CD14-positive monocyte (primary cell): ENCODE results near the gene SLC34A2. TPM values are rescaled to one million over a fixed set of nuclear protein-coding genes. Genes with fewer than 3 reads are reported as not detected.

Source experiments
- DNase-seq, 3 donors: peaks; one replicate each; pipeline ENCODE4 v3.0.0-alpha.2; 2011 to 2022
- H2AFZ ChIP-seq: 2 replicates; pipeline ENCODE4 v1.6.0; 2012; ENCODE audit warnings: mild to moderate bottlenecking, low read depth, low read length, inconsistent platforms; ENCODE audit not compliant: insufficient read depth, poor library complexity, severe bottlenecking
- H3K27ac ChIP-seq, 2 donors: 1 replicate in 1 of 2; 2 replicates in 1 of 2; pipeline ENCODE4 v1.5.1; 2012 to 2013; ENCODE audit warnings: low read length in 2 of 2, control low read depth in 1 of 2, inconsistent platforms in 1 of 2, low read depth in 1 of 2, mild to moderate bottlenecking in 1 of 2
- H3K27me3 ChIP-seq, 2 donors: one replicate each; pipeline versions ENCODE4 v1.6.0 to v1.6.1; 2011 to 2013; ENCODE audit warnings: low read length in 2 of 2; ENCODE audit not compliant: control insufficient read depth in 2 of 2, insufficient read depth in 2 of 2
- H3K36me3 ChIP-seq, 2 donors: replicated peaks in 1 of 2; 1 replicate in 1 of 2; 2 replicates in 1 of 2; pipeline versions ENCODE4 v1.5.1 to v1.6.1; 2012 to 2013; ENCODE audit warnings: low read length in 2 of 2, control low read depth in 1 of 2, inconsistent platforms in 1 of 2, mild to moderate bottlenecking in 1 of 2; ENCODE audit not compliant: insufficient read depth in 2 of 2, control insufficient read depth in 1 of 2
- H3K4me1 ChIP-seq, 2 donors: 1 replicate in 1 of 2; 2 replicates in 1 of 2; pipeline versions ENCODE4 v1.5.1 to v1.6.1; 2012 to 2013; ENCODE audit warnings: low read length in 2 of 2, control low read depth in 1 of 2, inconsistent platforms in 1 of 2, mild to moderate bottlenecking in 1 of 2, moderate library complexity in 1 of 2; ENCODE audit not compliant: insufficient read depth in 2 of 2, control insufficient read depth in 1 of 2
- H3K4me2 ChIP-seq: replicated peaks from 2 replicates; pipeline ENCODE3; 2012; ENCODE audit warnings: low read length, moderate library complexity, mild to moderate bottlenecking; ENCODE audit not compliant: poor library complexity, severe bottlenecking; ENCODE audit errors: extremely low read depth
- H3K4me3 ChIP-seq, 3 experiments: fragments of 200-600 bp in 1 of 3; sonication (generic) in 1 of 3; replicated peaks in 1 of 3; 1 replicate in 2 of 3; 2 replicates in 1 of 3; pipeline ENCODE4 v1.5.1; 2011 to 2013; ENCODE audit warnings: low read length in 3 of 3, mild to moderate bottlenecking in 3 of 3, control low read depth in 2 of 3, low read depth in 2 of 3, inconsistent platforms in 1 of 3, moderate library complexity in 1 of 3
- H3K79me2 ChIP-seq: 2 replicates; pipeline ENCODE4 v1.6.0; 2012; ENCODE audit warnings: mild to moderate bottlenecking, control low read depth, inconsistent platforms, low read length, moderate library complexity; ENCODE audit not compliant: insufficient read depth
- H3K9ac ChIP-seq: 2 replicates; pipeline ENCODE4 v1.6.0; 2017; ENCODE audit warnings: low read length, mild to moderate bottlenecking; ENCODE audit not compliant: insufficient read depth, poor library complexity, severe bottlenecking
- H3K9me3 ChIP-seq, 2 donors: replicated peaks in 1 of 2; 1 replicate in 1 of 2; 2 replicates in 1 of 2; pipeline versions ENCODE4 v1.5.1 to v1.6.1; 2012 to 2013; ENCODE audit warnings: low read length in 2 of 2, control low read depth in 1 of 2; ENCODE audit not compliant: control insufficient read depth in 1 of 2, insufficient read depth in 1 of 2
- H4K20me1 ChIP-seq: 2 replicates; pipeline ENCODE4 v1.6.0; 2012; ENCODE audit warnings: mild to moderate bottlenecking, low read length, control low read depth, moderate library complexity; ENCODE audit not compliant: insufficient read depth
- H3K27ac Mint-ChIP-seq, 7 donors: one replicate each; pipeline ENCODE4 v1.8.0; 2020; ENCODE audit warnings: mild to moderate bottlenecking in 7 of 7, mixed read lengths in 7 of 7, moderate library complexity in 6 of 7, inconsistent platforms in 2 of 7
- H3K27me3 Mint-ChIP-seq, 3 donors: one replicate each; pipeline ENCODE4 v1.8.0; 2021 to 2022; ENCODE audit warnings: low read depth in 3 of 3, mild to moderate bottlenecking in 3 of 3, mixed read lengths in 3 of 3, moderate library complexity in 3 of 3, inconsistent platforms in 1 of 3
- H3K36me3 Mint-ChIP-seq, 2 donors: one replicate each; pipeline ENCODE4 v1.8.0; 2020; ENCODE audit warnings: mixed read lengths in 2 of 2, inconsistent platforms in 1 of 2, mild to moderate bottlenecking in 1 of 2
- H3K4me1 Mint-ChIP-seq: one replicate; pipeline ENCODE4 v1.8.0; 2020; ENCODE audit warnings: mild to moderate bottlenecking, mixed read lengths
- H3K4me3 Mint-ChIP-seq, 2 donors: one replicate each; pipeline ENCODE4 v1.8.0; 2020; ENCODE audit warnings: mild to moderate bottlenecking in 2 of 2, mixed read lengths in 2 of 2, moderate library complexity in 1 of 2
- H3K9me3 Mint-ChIP-seq, 7 donors: one replicate each; pipeline ENCODE4 v1.8.0; 2020 to 2022; ENCODE audit warnings: mixed read lengths in 7 of 7, mild to moderate bottlenecking in 6 of 7, moderate library complexity in 6 of 7, inconsistent platforms in 2 of 7
- WGBS: methylation state at CpG from one replicate; pipeline ENCODE4 v1.1.5; 2013; ENCODE audit warnings: missing lambda C conversion rate; ENCODE audit not compliant: insufficient coverage; 5-methylcytosine and 5-hydroxymethylcytosine counted together
- intact Hi-C, 2 donors: fragments of 100-400 bp; cut with micrococcal nuclease; formaldehyde crosslinking; loops; one replicate each; pipeline versions ENCODE4 v1.15.0 to v1.15.1; 2023
- polyA plus RNA-seq, 3 donors: library from polyadenylated mRNA; depleted of rRNA in 1 of 3; unstranded in 2 of 3; stranded (reverse) in 1 of 3; fragments of 300-500 nt in 2 of 3; fragments of >200 nt in 1 of 3; fragmentation: Illumina TruSeq in 2 of 3; gene quantifications; 1 replicate in 2 of 3; 2 replicates in 1 of 3; pipeline ENCODE4 v1.2.3, GENCODE V29; 2012 to 2021
- TF ChIP-seq, protein P1 (sequence below): fragments of 200-600 bp; IDR thresholded peaks from one replicate; pipeline ENCODE4 v1.8.0; 2022; ENCODE audit warnings: antibody characterized with exemption, mild to moderate bottlenecking

Gene SLC34A2
- polyA plus RNA-seq, 3 donors = not detected

- TF ChIP-seq, protein P1, sequence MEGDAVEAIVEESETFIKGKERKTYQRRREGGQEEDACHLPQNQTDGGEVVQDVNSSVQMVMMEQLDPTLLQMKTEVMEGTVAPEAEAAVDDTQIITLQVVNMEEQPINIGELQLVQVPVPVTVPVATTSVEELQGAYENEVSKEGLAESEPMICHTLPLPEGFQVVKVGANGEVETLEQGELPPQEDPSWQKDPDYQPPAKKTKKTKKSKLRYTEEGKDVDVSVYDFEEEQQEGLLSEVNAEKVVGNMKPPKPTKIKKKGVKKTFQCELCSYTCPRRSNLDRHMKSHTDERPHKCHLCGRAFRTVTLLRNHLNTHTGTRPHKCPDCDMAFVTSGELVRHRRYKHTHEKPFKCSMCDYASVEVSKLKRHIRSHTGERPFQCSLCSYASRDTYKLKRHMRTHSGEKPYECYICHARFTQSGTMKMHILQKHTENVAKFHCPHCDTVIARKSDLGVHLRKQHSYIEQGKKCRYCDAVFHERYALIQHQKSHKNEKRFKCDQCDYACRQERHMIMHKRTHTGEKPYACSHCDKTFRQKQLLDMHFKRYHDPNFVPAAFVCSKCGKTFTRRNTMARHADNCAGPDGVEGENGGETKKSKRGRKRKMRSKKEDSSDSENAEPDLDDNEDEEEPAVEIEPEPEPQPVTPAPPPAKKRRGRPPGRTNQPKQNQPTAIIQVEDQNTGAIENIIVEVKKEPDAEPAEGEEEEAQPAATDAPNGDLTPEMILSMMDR = no peak
- H3K4me3 ChIP-seq = no peak overlapping the region
- H2AFZ ChIP-seq = no peak overlapping the region
- no peaks in the 10 kb centered on the region for H3K79me2 ChIP-seq
- H4K20me1 ChIP-seq = no peaks in the 10 kb centered on the region
- no peak overlapping the region for H3K27ac Mint-ChIP-seq
- H3K4me3 Mint-ChIP-seq = no peak overlapping the region
- H3K4me1 ChIP-seq = no peaks in the 10 kb centered on the region
- no peak for DNase-seq
- H3K9ac ChIP-seq = no peak overlapping the region
- H3K27ac ChIP-seq = no peak overlapping the region
- intact Hi-C loops = no loop called here
- H3K27me3 ChIP-seq = no peaks in the 10 kb centered on the region
- no peaks in the 10 kb centered on the region for H3K4me1 Mint-ChIP-seq
- H3K36me3 ChIP-seq = no peaks in the 10 kb centered on the region
- no peak overlapping the region for H3K4me2 ChIP-seq
- H3K9me3 Mint-ChIP-seq = peaks cover 0 to 19% (median 6%) of the 10 kb centered on the region in 7 donors
- H3K36me3 Mint-ChIP-seq = no peaks in the 10 kb centered on the region
- H3K9me3 ChIP-seq = no peaks in the 10 kb centered on the region
- 90% methylated on average over 2 of the region's 4 CpGs for WGBS
- peaks cover 1 to 2% (median 1%) of the 10 kb centered on the region in 3 donors for H3K27me3 Mint-ChIP-seq
These were observed 23.5 kb upstream of the SLC34A2 start for GRCh38 chr4:25632135-25632534.

GRCh38 chr4:25633541-25633940 is 22.1 kb upstream of the SLC34A2 start:
- H3K4me3 Mint-ChIP-seq = no peak overlapping the region

More at GRCh38 chr4:25633541-25633940, 22.1 kb upstream of the SLC34A2 start:
- H3K27ac Mint-ChIP-seq = no peak overlapping the region
- no peaks in the 10 kb centered on the region for H3K36me3 Mint-ChIP-seq
- Histone ChIP-seq H3K4me3 (no peak overlapping the region), H3K4me2 (no peak overlapping the region), H3K27ac (no peak overlapping the region), H3K9ac (no peak overlapping the region), H3K79me2 (no peaks in the 10 kb centered on the region), H3K4me1 (no peaks in the 10 kb centered on the region), H2AFZ (no peak overlapping the region), H4K20me1 (no peaks in the 10 kb centered on the region), H3K36me3 (no peaks in the 10 kb centered on the region), H3K27me3 (no peaks in the 10 kb centered on the region), H3K9me3 (no peaks in the 10 kb centered on the region)
- intact Hi-C loops = no loop called here
- DNase-seq = no peak
- H3K27me3 Mint-ChIP-seq = peaks cover 1 to 8% (median 2%) of the 10 kb centered on the region in 3 donors
- 93% methylated on average over 3 of the region's 4 CpGs for WGBS
- peaks cover 0 to 19% (median 6%) of the 10 kb centered on the region in 7 donors for H3K9me3 Mint-ChIP-seq
- H3K4me1 Mint-ChIP-seq = no peaks in the 10 kb centered on the region
- TF ChIP-seq, protein P1 = no peak
